ENCODE results near the gene LDHA. TPM values are rescaled to one million over a fixed set of nuclear protein-coding genes. Genes with fewer than 3 reads are reported as not detected.

Gene LDHA
- total and polyA plus RNA-seq, 2 of the 8 experiments (the other 6 are each of a cell fraction or from before 2014, with no cell fraction given), result 443 to 486 TPM

- Histone ChIP-seq H2BK20ac (ENCODE audit: low read length) (no peak overlapping the region), H3K56ac (replicated peaks; ENCODE audit: insufficient read length, low read depth, low read length) (no peak overlapping the region), H3K27ac (ENCODE audit: low read depth, low read length) (no peak overlapping the region), H3K4me3 (ENCODE audit: extremely low read depth in 1 of 4, insufficient read depth in 2 of 4, low read depth in 3 of 4, low read length in 4 of 4) (no peak overlapping the region), H2BK5ac (ENCODE audit: low read depth, low read length) (no peak overlapping the region), H2AFZ (ENCODE audit: low read length) (peak overlapping the region; percentile 41; the same call in 1 of the 2 replicates), H3K23me2 (ENCODE audit: low read depth, low read length) (no peaks in the 10 kb centered on the region), H2AK5ac (ENCODE audit: low read depth, low read length) (no peak overlapping the region), H2BK120ac (replicated peaks; ENCODE audit: low read depth, low read length) (no peak overlapping the region), H3K4ac (replicated peaks; ENCODE audit: insufficient read length, low read depth, low read length) (no peak overlapping the region), H3K14ac (ENCODE audit: insufficient read length) (no peak overlapping the region), H3K4me1 (replicated peaks in 1 of 4; ENCODE audit: control insufficient read depth in 3 of 4, insufficient read depth in 4 of 4, low read length in 3 of 4) (peaks cover 0 to 7% (median 3%) of the 10 kb centered on the region in 4 experiments; a peak in 1 of 7 replicates), H4K91ac (replicated peaks; ENCODE audit: insufficient read length, low read length) (no peak overlapping the region), H4K8ac (ENCODE audit: extremely low read depth, insufficient read depth, low read length) (no peak overlapping the region), H4K20me1 (replicated peaks in 1 of 2; ENCODE audit: control insufficient read depth in 1 of 2, insufficient read depth in 2 of 2, low read length in 2 of 2) (no peaks in the 10 kb centered on the region), H3K4me2 (ENCODE audit: insufficient read depth in 1 of 2, low read depth in 2 of 2, low read length in 2 of 2) (no peak overlapping the region), H4K5ac (ENCODE audit: insufficient read length, low read depth, low read length) (no peak overlapping the region), H3K23ac (ENCODE audit: insufficient read length) (no peak overlapping the region), H2BK12ac (ENCODE audit: low read depth, low read length) (no peak overlapping the region), H3K79me1 (ENCODE audit: low read depth, low read length) (no peaks in the 10 kb centered on the region), H3K36me3 (ENCODE audit: control insufficient read depth in 2 of 4, insufficient read depth in 4 of 4, low read length in 3 of 4) (no peaks in the 10 kb centered on the region), H3K27me3 (replicated peaks in 1 of 4; ENCODE audit: control insufficient read depth in 3 of 4, extremely low read depth in 1 of 4, insufficient read depth in 3 of 4, low read length in 3 of 4) (no peaks in the 10 kb centered on the region), H3K9ac (replicated peaks in 1 of 4; ENCODE audit: extremely low read depth in 1 of 4, low read depth in 3 of 4, low read length in 3 of 4) (no peak overlapping the region), H2BK15ac (ENCODE audit: low read length) (no peak overlapping the region), H3K9me3 (ENCODE audit: insufficient read depth in 2 of 2, low read depth in 1 of 2, low read length in 1 of 2) (no peaks in the 10 kb centered on the region), H3K18ac (ENCODE audit: extremely low read depth, low read length) (no peak overlapping the region), H3K79me2 (ENCODE audit: control insufficient read depth in 1 of 2, insufficient read depth in 2 of 2, low read length in 2 of 2) (no peaks in the 10 kb centered on the region)
- no peak for DNase-seq (ENCODE audit: low read depth in 1 of 2, low spot score in 2 of 2)
- no peak for TF ChIP-seq KDM4A (IDR thresholded peaks at IDR 0.05; ENCODE audit: low read depth, low read length, severe bottlenecking)
- TF ChIP-seq SIX5 (IDR thresholded peaks at IDR 0.05; ENCODE audit: low read depth, low read length), result no peak
- POLR2A ChIA-PET (ENCODE audit: partially characterized antibody), result interaction anchor here (0.6 to 2.7 kb wide), 3 partner anchors 10 to 1306 kb away, joined by 3 to 26 read pairs (median 3); partner anchors contain the start of genes LDHA and RPS13
- 67% methylated on average over 9 of the region's 9 CpGs; no CpG with 5 or more reads in 1 of the 2 experiments for WGBS, 2 experiments (ENCODE audit: extremely low coverage in 1 of 2, insufficient coverage in 1 of 2, insufficient read length in 1 of 2, insufficient replicate concordance in 2 of 2, low coverage in 1 of 2, low lambda C conversion rate in 2 of 2, missing lambda C conversion rate in 1 of 2)
- FAIRE-seq, result no peak
- CTCF ChIA-PET (ENCODE audit: partially characterized antibody), result interaction anchor here (0.6 to 2.7 kb wide), 7 partner anchors 12 to 342 kb away, joined by 3 to 11 read pairs (median 3); partner anchors contain the start of gene LDHA
Measured at GRCh38 chr11:18383388-18384156, 10.8 kb upstream of the LDHA start.
